ENCODE data around the gene CNTNAP2.

CNTNAP2 gene

GRCh38 chr7:148124477-148124876, 2007.9 kb downstream of the CNTNAP2 start:
- no peak for DNase-seq

GRCh38 chr7:148127374-148127773, 2010.8 kb downstream of the CNTNAP2 start:
- no peak for DNase-seq

- DNase-seq: no peak
Measured at GRCh38 chr7:148129023-148129422, 2012.4 kb downstream of the CNTNAP2 start.

- DNase-seq: no peak
Measured at GRCh38 chr7:148135116-148135515, 2018.5 kb downstream of the CNTNAP2 start.

- no peak for DNase-seq
Measured at GRCh38 chr7:148135997-148136396, 2019.4 kb downstream of the CNTNAP2 start.

GRCh38 chr7:148142660-148143248, 2026.2 kb downstream of the CNTNAP2 start:
- DNase-seq: no peak

- DNase-seq: no peak
Measured at GRCh38 chr7:148144827-148145226, 2028.2 kb downstream of the CNTNAP2 start.

GRCh38 chr7:148146346-148146745, 2029.7 kb downstream of the CNTNAP2 start:
- no peak for DNase-seq

GRCh38 chr7:148147438-148147837, 2030.8 kb downstream of the CNTNAP2 start:
- DNase-seq: no peak

- DNase-seq: no peak
Measured at GRCh38 chr7:148148456-148148855, 2031.9 kb downstream of the CNTNAP2 start.

GRCh38 chr7:148149730-148150129, 2033.1 kb downstream of the CNTNAP2 start:
- DNase-seq: no peak

- no peak for DNase-seq
Measured at GRCh38 chr7:148151778-148152177, 2035.2 kb downstream of the CNTNAP2 start.

- no peak for DNase-seq
Measured at GRCh38 chr7:148153616-148154284, 2037.1 kb downstream of the CNTNAP2 start.

GRCh38 chr7:148155000-148155399, 2038.4 kb downstream of the CNTNAP2 start:
- DNase-seq: no peak

GRCh38 chr7:148155826-148156225, 2039.2 kb downstream of the CNTNAP2 start:
- no peak for DNase-seq

GRCh38 chr7:148156233-148156632, 2039.6 kb downstream of the CNTNAP2 start:
- DNase-seq: no peak

GRCh38 chr7:148159331-148159730, 2042.7 kb downstream of the CNTNAP2 start:
- no peak for DNase-seq

- DNase-seq: no peak
Measured at GRCh38 chr7:148161776-148162175, 2045.2 kb downstream of the CNTNAP2 start.

- DNase-seq: no peak
Measured at GRCh38 chr7:148162808-148163207, 2046.2 kb downstream of the CNTNAP2 start.

- DNase-seq: no peak
Measured at GRCh38 chr7:148163246-148163645, 2046.6 kb downstream of the CNTNAP2 start.

GRCh38 chr7:148172920-148173319, 2056.3 kb downstream of the CNTNAP2 start:
- no peak for DNase-seq

- no peak for DNase-seq
Measured at GRCh38 chr7:148173369-148173768, 2056.8 kb downstream of the CNTNAP2 start.

GRCh38 chr7:148174376-148174775, 2057.8 kb downstream of the CNTNAP2 start:
- DNase-seq: no peak

- no peak for DNase-seq
Measured at GRCh38 chr7:148175512-148175911, 2058.9 kb downstream of the CNTNAP2 start.

- DNase-seq: no peak
Measured at GRCh38 chr7:148177972-148178371, 2061.4 kb downstream of the CNTNAP2 start.
